HUES48 (cell line): ENCODE measurements around the gene TXNRD1.

Experiments used
- H3K27ac ChIP-seq: one replicate; pipeline ENCODE4 v1.7.0; 2013; ENCODE audit warnings: low read depth, low read length, inconsistent platforms
- H3K27me3 ChIP-seq: 2 replicates; pipeline ENCODE4 v1.6.1; 2013; ENCODE audit warnings: mild to moderate bottlenecking, low read length; ENCODE audit not compliant: control insufficient read depth, insufficient read depth
- H3K36me3 ChIP-seq: 2 replicates; pipeline ENCODE4 v1.6.1; 2013; ENCODE audit warnings: low read length; ENCODE audit not compliant: control insufficient read depth, insufficient read depth
- H3K4me1 ChIP-seq: 2 replicates; pipeline ENCODE4 v1.6.1; 2013; ENCODE audit warnings: mild to moderate bottlenecking, low read length; ENCODE audit not compliant: control insufficient read depth, insufficient read depth
- H3K4me3 ChIP-seq: 2 replicates; pipeline ENCODE4 v1.5.1; 2013; ENCODE audit warnings: mild to moderate bottlenecking, low read depth, low read length
- H3K9ac ChIP-seq: 2 replicates; pipeline ENCODE4 v1.6.1; 2013; ENCODE audit warnings: mild to moderate bottlenecking, low read depth, low read length, moderate library complexity
- H3K9me3 ChIP-seq: 2 replicates; pipeline ENCODE4 v1.6.1; 2013; ENCODE audit warnings: low read length; ENCODE audit not compliant: control insufficient read depth, insufficient read depth

Gene TXNRD1

DNA sequence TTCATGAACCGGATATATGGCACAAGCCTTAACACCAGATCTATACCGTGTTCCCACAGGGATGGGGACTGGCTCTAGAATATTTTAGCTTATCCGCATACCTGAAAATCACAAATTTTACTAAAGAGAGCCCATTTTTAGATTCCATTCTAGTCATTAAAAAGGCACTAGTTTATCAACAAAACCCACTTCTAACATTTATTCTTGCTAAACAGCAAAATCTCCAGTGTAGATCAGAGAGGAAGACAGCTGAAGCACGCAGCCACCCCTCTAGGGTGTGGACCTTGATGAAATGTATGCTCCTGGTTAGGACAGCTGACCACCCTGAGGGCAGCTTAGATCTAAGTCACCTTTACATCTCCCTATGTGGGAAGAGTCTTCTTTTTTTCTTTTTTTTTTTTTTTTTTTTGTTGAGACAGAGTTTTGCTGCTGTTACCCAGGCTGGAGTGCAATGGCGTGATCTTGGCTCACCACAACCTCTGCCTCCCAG, 150.4 kb downstream of the TXNRD1 start:
- no peaks in the 10 kb centered on the region for H3K27me3 ChIP-seq
- peaks cover 8% of the 10 kb centered on the region; the same call in 1 of the 2 replicates for H3K4me1 ChIP-seq
- H3K27ac ChIP-seq = no peak overlapping the region
- no peaks in the 10 kb centered on the region for H3K36me3 ChIP-seq
- peaks cover 10% of the 10 kb centered on the region for H3K9me3 ChIP-seq
- H3K4me3 ChIP-seq = no peak overlapping the region
- H3K9ac ChIP-seq = no peak overlapping the region

DNA sequence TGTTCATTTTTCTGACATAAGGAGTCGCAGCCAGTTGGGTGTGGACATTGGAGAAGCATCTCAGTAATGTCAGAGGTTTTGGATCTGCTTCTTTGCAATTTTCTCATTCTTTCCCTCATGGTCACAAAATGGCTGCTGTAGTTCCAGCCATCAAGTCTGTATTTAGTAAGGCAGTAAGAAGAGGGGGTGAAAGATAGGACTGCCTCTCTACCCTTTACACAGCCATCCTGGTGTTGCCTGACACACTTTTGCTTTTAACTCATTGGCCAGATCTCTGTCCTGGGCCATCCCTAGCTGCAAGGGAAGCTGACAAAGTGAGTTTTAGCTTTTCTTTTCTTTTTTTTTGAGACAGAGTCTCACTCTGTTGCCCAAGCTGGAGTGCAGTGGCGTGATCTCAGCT, 154.1 kb downstream of the TXNRD1 start:
- no peak overlapping the region for H3K27ac ChIP-seq
- H3K9ac ChIP-seq = no peak overlapping the region
- no peaks in the 10 kb centered on the region for H3K36me3 ChIP-seq
- H3K27me3 ChIP-seq = no peaks in the 10 kb centered on the region
- H3K4me1 ChIP-seq = peaks cover 22% of the 10 kb centered on the region
- peaks cover 10% of the 10 kb centered on the region for H3K9me3 ChIP-seq
- H3K4me3 ChIP-seq = no peak overlapping the region

GRCh38 chr12:104371043-104371870, 155.7 kb downstream of the TXNRD1 start:
- H3K9ac ChIP-seq = no peak overlapping the region
- peaks cover 10% of the 10 kb centered on the region for H3K9me3 ChIP-seq
- H3K27ac ChIP-seq = peak overlapping the region; percentile 36
- no peaks in the 10 kb centered on the region for H3K36me3 ChIP-seq
- peaks cover 22% of the 10 kb centered on the region for H3K4me1 ChIP-seq
- H3K4me3 ChIP-seq = no peak overlapping the region
- H3K27me3 ChIP-seq = no peaks in the 10 kb centered on the region

DNA sequence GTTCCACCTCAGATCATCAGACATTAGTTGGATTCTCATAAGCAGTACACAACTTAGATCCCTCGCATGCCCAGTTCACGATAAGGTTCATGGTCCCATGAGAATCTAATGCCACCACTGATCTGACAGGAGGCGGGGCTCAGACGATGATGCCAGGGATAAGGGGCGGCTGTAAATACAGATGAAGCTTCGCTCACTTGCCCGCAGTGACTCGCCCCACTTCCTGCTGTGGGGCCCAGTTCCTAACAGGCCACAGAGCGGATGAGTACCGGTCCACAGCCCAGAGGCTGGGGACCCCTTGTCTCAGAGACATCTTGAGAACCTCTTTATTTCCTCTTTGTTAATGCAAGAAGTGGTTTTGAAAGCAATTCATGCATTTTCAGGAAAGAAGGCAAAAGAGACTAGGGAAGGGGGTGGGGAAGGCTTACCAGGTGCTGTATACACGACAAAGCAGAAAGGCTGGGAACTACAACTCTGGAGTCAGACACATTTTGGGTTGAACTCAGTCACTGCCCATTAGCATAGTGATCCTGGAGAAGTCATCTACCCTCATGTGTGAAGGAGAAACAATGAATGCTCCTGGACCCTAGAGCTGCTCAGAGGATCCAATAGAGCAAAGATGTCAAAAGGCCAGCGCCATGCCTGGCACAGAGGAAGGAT, 156.6 kb downstream of the TXNRD1 start:
- no peak overlapping the region for H3K27ac ChIP-seq
- H3K9me3 ChIP-seq = peaks cover 10% of the 10 kb centered on the region
- peaks cover 21% of the 10 kb centered on the region for H3K4me1 ChIP-seq
- no peak overlapping the region for H3K9ac ChIP-seq
- no peak overlapping the region for H3K4me3 ChIP-seq
- no peaks in the 10 kb centered on the region for H3K27me3 ChIP-seq
- no peaks in the 10 kb centered on the region for H3K36me3 ChIP-seq

- Histone ChIP-seq H3K27me3 (no peaks in the 10 kb centered on the region), H3K4me3 (no peak overlapping the region), H3K9me3 (peaks cover 10% of the 10 kb centered on the region), H3K27ac (no peak overlapping the region), H3K36me3 (no peaks in the 10 kb centered on the region), H3K9ac (no peak overlapping the region), H3K4me1 (peaks cover 15% of the 10 kb centered on the region)
Observed at GRCh38 chr12:104372721-104373335, 157.2 kb downstream of the TXNRD1 start.

GRCh38 chr12:104374071-104374470, 158.5 kb downstream of the TXNRD1 start:
- Histone ChIP-seq H3K9ac (no peak overlapping the region), H3K27me3 (no peaks in the 10 kb centered on the region), H3K36me3 (no peaks in the 10 kb centered on the region), H3K4me1 (peaks cover 14% of the 10 kb centered on the region), H3K4me3 (no peak overlapping the region), H3K27ac (no peak overlapping the region), H3K9me3 (peaks cover 10% of the 10 kb centered on the region)

DNA sequence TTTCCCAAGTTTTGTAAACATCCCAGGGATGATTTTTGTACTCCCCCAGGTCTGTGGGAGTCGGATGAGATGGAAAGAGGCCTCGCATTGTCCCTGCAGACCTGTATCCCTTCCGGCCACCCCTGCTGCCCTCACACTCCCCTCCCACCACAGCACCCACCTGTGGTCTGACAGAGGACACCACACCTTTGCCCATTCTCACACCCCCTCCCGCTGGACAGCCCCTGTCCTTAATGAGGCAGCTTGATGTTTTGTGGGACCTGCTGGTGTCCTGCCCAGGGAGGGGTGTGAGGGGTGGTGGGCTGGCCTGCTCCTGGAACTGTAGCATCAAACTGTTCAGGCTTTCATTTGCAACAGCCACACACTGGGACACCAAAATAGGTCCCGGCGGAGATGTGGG, 159.2 kb downstream of the TXNRD1 start:
- peaks cover 14% of the 10 kb centered on the region for H3K4me1 ChIP-seq

GRCh38 chr12:104375775-104376174, 160.2 kb downstream of the TXNRD1 start:
- Histone ChIP-seq H3K27me3 (no peaks in the 10 kb centered on the region), H3K9ac (no peak overlapping the region), H3K4me3 (no peak overlapping the region), H3K27ac (no peak overlapping the region), H3K9me3 (no peaks in the 10 kb centered on the region), H3K4me1 (peaks cover 14% of the 10 kb centered on the region), H3K36me3 (no peaks in the 10 kb centered on the region)

More for the DNA sequence above, 159.2 kb downstream of the TXNRD1 start:
- Histone ChIP-seq H3K27me3 (no peaks in the 10 kb centered on the region), H3K4me3 (no peak overlapping the region), H3K36me3 (no peaks in the 10 kb centered on the region), H3K9ac (no peak overlapping the region), H3K27ac (no peak overlapping the region), H3K9me3 (peaks cover 4% of the 10 kb centered on the region)

DNA sequence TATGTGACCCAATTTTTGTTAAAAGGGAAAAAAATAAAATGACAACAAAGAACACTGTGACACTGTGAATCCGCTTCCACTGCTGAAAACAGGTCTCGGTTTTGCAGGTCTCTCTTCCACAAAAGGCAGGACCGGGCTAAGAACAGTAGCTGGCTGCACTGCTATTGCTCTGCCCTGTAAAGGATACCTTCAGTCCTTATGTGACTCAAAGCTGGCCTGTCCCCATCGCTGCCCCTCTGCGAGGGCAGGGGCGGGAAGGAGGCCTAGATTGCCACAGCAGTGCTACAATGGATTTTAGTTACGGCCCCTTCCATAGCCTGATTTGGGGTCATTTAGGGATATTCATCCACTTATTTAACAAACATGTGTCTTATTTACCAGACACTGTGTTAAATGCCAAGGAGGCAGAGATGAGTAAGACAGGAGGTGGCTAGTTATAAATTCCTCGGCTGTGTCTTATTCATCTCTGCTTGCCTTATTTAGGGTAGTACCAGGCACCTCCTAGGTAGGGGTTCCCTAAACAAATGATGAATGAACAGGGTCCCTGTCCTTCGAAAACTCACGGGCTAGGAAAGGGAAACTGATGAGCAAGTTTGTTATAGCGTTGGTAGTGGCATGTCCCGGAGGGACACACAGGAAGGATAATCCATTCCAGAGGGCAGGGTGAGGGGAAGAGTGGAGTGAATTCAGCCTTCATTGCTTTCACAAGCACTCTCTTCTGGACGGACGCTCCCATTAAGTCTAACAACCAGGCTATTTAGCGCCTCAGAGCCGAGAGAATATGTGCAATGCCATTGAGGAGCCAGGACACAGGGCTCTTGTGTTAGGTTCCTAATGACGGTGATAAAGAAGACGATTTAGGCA, 161.3 kb downstream of the TXNRD1 start:
- no peak overlapping the region for H3K4me3 ChIP-seq
- H3K9ac ChIP-seq = no peak overlapping the region
- no peaks in the 10 kb centered on the region for H3K36me3 ChIP-seq
- H3K27ac ChIP-seq = no peak overlapping the region
- no peaks in the 10 kb centered on the region for H3K9me3 ChIP-seq
- H3K27me3 ChIP-seq = no peaks in the 10 kb centered on the region
- H3K4me1 ChIP-seq = peaks cover 17% of the 10 kb centered on the region

DNA sequence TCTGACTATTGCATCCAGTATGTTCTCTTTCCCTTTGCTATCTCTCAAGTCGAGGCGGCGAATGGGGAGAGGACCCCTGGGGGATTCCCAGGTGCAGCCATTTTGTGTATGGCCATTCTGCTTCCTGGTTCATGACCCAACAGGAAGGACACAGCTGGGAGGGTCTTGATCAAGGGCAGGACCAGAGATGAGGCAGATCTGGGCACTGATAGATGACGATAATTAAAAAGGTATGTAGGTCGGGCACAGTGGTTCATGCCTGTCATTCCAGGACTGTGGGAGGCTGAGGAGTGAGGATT, 161.9 kb downstream of the TXNRD1 start:
- H3K27me3 ChIP-seq = no peaks in the 10 kb centered on the region
- no peaks in the 10 kb centered on the region for H3K9me3 ChIP-seq
- no peak overlapping the region for H3K9ac ChIP-seq
- no peaks in the 10 kb centered on the region for H3K36me3 ChIP-seq
- no peak overlapping the region for H3K4me3 ChIP-seq
- peaks cover 15% of the 10 kb centered on the region for H3K4me1 ChIP-seq
- H3K27ac ChIP-seq = no peak overlapping the region
